Endothelial cell of umbilical vein (primary cell): ENCODE results near the gene ATP2B2.

Experiments used
- CTCF ChIP-seq, 2 donors: IDR thresholded peaks; 1 replicate in 1 of 2; 2 replicates in 1 of 2; pipeline ENCODE4 v1.5.1; 2011; ENCODE audit warnings: low read length in 2 of 2, mild to moderate bottlenecking in 2 of 2, moderate library complexity in 2 of 2, control low read depth in 1 of 2, inconsistent platforms in 1 of 2, low read depth in 1 of 2; ENCODE audit not compliant: insufficient read depth in 1 of 2; ENCODE audit errors: extremely low read depth in 1 of 2
- EZH2 ChIP-seq: IDR thresholded peaks from 2 replicates; pipeline ENCODE4 v1.6.1; 2012; ENCODE audit warnings: borderline replicate concordance, low read depth, mild to moderate bottlenecking, moderate library complexity, low read length, inconsistent platforms; ENCODE audit not compliant: severe bottlenecking
- FOS ChIP-seq: IDR thresholded peaks from 2 replicates; pipeline ENCODE4 v1.6.1; 2011; ENCODE audit warnings: mild to moderate bottlenecking, low read length, moderate library complexity, borderline replicate concordance; ENCODE audit not compliant: insufficient read depth
- JUN ChIP-seq: IDR thresholded peaks from 2 replicates; pipeline ENCODE4 v1.6.1; 2011; ENCODE audit warnings: borderline replicate concordance, low read depth; ENCODE audit not compliant: insufficient read length, insufficient read depth
- MAX ChIP-seq: IDR thresholded peaks from 2 replicates; pipeline ENCODE4 v1.6.1; 2011; ENCODE audit not compliant: insufficient read depth, insufficient read length
- MYC ChIP-seq: IDR thresholded peaks from one replicate; pipeline ENCODE4 v1.6.1; 2011; ENCODE audit warnings: mild to moderate bottlenecking, low read depth, low read length
- POLR2A ChIP-seq: IDR thresholded peaks from 2 replicates; pipeline ENCODE4 v1.6.1; 2012; ENCODE audit warnings: low read depth, mild to moderate bottlenecking, control low read depth, low read length
- POLR2AphosphoS5 ChIP-seq: IDR thresholded peaks from 2 replicates; pipeline ENCODE4 v1.6.1; 2012; ENCODE audit warnings: low read depth, mild to moderate bottlenecking, control low read depth, low read length, moderate library complexity; ENCODE audit not compliant: insufficient read depth

- no peak for TF ChIP-seq CTCF (IDR thresholded peaks at IDR 0.05; ENCODE audit: extremely low read depth in 1 of 2, insufficient read depth in 1 of 2, low read depth in 1 of 2, low read length in 2 of 2)
- TF ChIP-seq EZH2 = no peak
- no peak for TF ChIP-seq POLR2A
- no peak for TF ChIP-seq JUN
- no peak for TF ChIP-seq MAX
- TF ChIP-seq POLR2AphosphoS5 = no peak
- no peak for TF ChIP-seq FOS
- no peak for TF ChIP-seq MYC
Measured at GRCh38 chr3:10283638-10284037, 221.7 kb downstream of the ATP2B2 start.
